Neural progenitor cell (in vitro differentiated cells): ENCODE results near the gene ABCC8. TPM values are rescaled to one million over a fixed set of nuclear protein-coding genes. Genes with fewer than 3 reads are reported as not detected.

ENCODE experiments used
- DNase-seq: peaks from one replicate; pipeline ENCODE4 v3.0.0-alpha.2; 2016; ENCODE audit warnings: low spot score
- H2AFZ ChIP-seq: fragments of 200-600 bp; sonication (generic); replicated peaks from 2 replicates; pipeline ENCODE4 v1.6.1; 2016; ENCODE audit warnings: antibody characterized with exemption
- H3F3A ChIP-seq: fragments of 200-600 bp; sonication (generic); 2 replicates; pipeline ENCODE4 v1.6.1; 2016; ENCODE audit warnings: antibody characterized with exemption, low read depth
- H3K27ac ChIP-seq: fragments of 200-600 bp; sonication (generic); 2 replicates; pipeline ENCODE4 v1.5.1; 2016; ENCODE audit warnings: mild to moderate bottlenecking
- H3K27me3 ChIP-seq: fragments of 200-600 bp; sonication (generic); 2 replicates; pipeline ENCODE4 v1.6.1; 2016; ENCODE audit warnings: mild to moderate bottlenecking, moderate library complexity
- H3K36me3 ChIP-seq: fragments of 200-600 bp; sonication (generic); 2 replicates; pipeline ENCODE4 v1.5.1; 2016
- H3K4me1 ChIP-seq: fragments of 200-600 bp; sonication (generic); 2 replicates; pipeline ENCODE4 v1.6.1; 2016; ENCODE audit warnings: mixed run types
- H3K4me2 ChIP-seq: fragments of 200-600 bp; sonication (generic); 2 replicates; pipeline ENCODE4 v1.6.1; 2016
- H3K4me3 ChIP-seq: fragments of 200-600 bp; sonication (generic); 2 replicates; pipeline ENCODE4 v1.5.1; 2016
- H3K79me2 ChIP-seq: fragments of 200-600 bp; sonication (generic); 2 replicates; pipeline ENCODE4 v1.6.1; 2016; ENCODE audit warnings: low read depth
- H3K9ac ChIP-seq: fragments of 200-600 bp; sonication (generic); 2 replicates; pipeline ENCODE4 v1.6.1; 2016
- H3K9me3 ChIP-seq: fragments of 200-600 bp; sonication (generic); 2 replicates; pipeline ENCODE4 v1.5.1; 2016; ENCODE audit warnings: low read depth
- H4K20me1 ChIP-seq: fragments of 200-600 bp; sonication (generic); 2 replicates; pipeline ENCODE4 v1.6.1; 2016; ENCODE audit warnings: low read depth
- H3K27ac Mint-ChIP-seq: 3 replicates; pipeline ENCODE4 v1.8.0; 2021; ENCODE audit warnings: mixed read lengths
- H3K27me3 Mint-ChIP-seq: 2 replicates; pipeline ENCODE4 v1.8.0; 2022; ENCODE audit warnings: low read depth, mild to moderate bottlenecking, inconsistent platforms, moderate library complexity, mixed read lengths; ENCODE audit not compliant: insufficient read depth
- H3K36me3 Mint-ChIP-seq: 3 replicates; pipeline ENCODE4 v1.8.0; 2021; ENCODE audit warnings: mixed read lengths
- H3K4me1 Mint-ChIP-seq: 3 replicates; pipeline ENCODE4 v1.8.0; 2021; ENCODE audit warnings: mixed read lengths
- H3K4me3 Mint-ChIP-seq: 3 replicates; pipeline ENCODE4 v1.8.0; 2021; ENCODE audit warnings: mild to moderate bottlenecking, moderate library complexity, mixed read lengths
- H3K9me3 Mint-ChIP-seq: 3 replicates; pipeline ENCODE4 v1.8.0; 2020; ENCODE audit warnings: mixed read lengths
- CTCF ChIP-seq: fragments of 200-600 bp; sonication (generic); IDR thresholded peaks from 2 replicates; pipeline ENCODE4 v1.5.1; 2017; ENCODE audit warnings: antibody characterized with exemption, mild to moderate bottlenecking
- EZH2 ChIP-seq: fragments of 200-600 bp; sonication (generic); IDR thresholded peaks from 2 replicates; pipeline ENCODE4 v1.6.1; 2017; ENCODE audit warnings: antibody characterized with exemption, mild to moderate bottlenecking, moderate library complexity
- EZH2phosphoT487 ChIP-seq: fragments of 200-600 bp; sonication (generic); IDR thresholded peaks from 2 replicates; pipeline ENCODE4 v1.6.1; 2017; ENCODE audit warnings: antibody characterized with exemption
- total RNA-seq: library from RNA; depleted of rRNA; stranded (reverse); fragments of >200 nt; gene quantifications from 2 replicates; pipeline ENCODE4 v1.2.3, GENCODE V29; 2015; ENCODE audit warnings: low replicate concordance

The ABCC8 gene
- total RNA-seq, 1 donor from 2014 or later: 0.32 TPM

GRCh38 chr11:17369094-17369493 is 107.6 kb downstream of the ABCC8 start:
- H3K27me3 ChIP-seq: no peaks in the 10 kb centered on the region
- no peak overlapping the region for H2AFZ ChIP-seq
- no peaks in the 10 kb centered on the region for H3K79me2 ChIP-seq
- no peaks in the 10 kb centered on the region for H3K27me3 Mint-ChIP-seq
- TF ChIP-seq EZH2 (no peak), CTCF (no peak), EZH2phosphoT487 (no peak)
- H3K27ac ChIP-seq: no peak overlapping the region
- peaks cover 53% of the 10 kb centered on the region for H3K36me3 Mint-ChIP-seq
- no peak for DNase-seq
- H3K27ac Mint-ChIP-seq: no peak overlapping the region
- no peaks in the 10 kb centered on the region for H3K36me3 ChIP-seq
- no peak overlapping the region for H3K4me3 ChIP-seq
- H3K4me1 Mint-ChIP-seq: no peaks in the 10 kb centered on the region
- H3K4me3 Mint-ChIP-seq: no peak overlapping the region
- H3K4me2 ChIP-seq: no peak overlapping the region
- peaks cover 49% of the 10 kb centered on the region for H3K9me3 Mint-ChIP-seq
- peaks cover 16% of the 10 kb centered on the region for H3K9me3 ChIP-seq
- no peaks in the 10 kb centered on the region for H3F3A ChIP-seq
- no peak overlapping the region for H3K9ac ChIP-seq
- no peaks in the 10 kb centered on the region for H3K4me1 ChIP-seq
- no peaks in the 10 kb centered on the region for H4K20me1 ChIP-seq

- H3K36me3 ChIP-seq: no peaks in the 10 kb centered on the region
- no peak overlapping the region for H3K27ac ChIP-seq
- H3K9me3 ChIP-seq: peaks cover 16% of the 10 kb centered on the region
- Mint-ChIP-seq H3K36me3 (peaks cover 57% of the 10 kb centered on the region), H3K9me3 (peaks cover 48% of the 10 kb centered on the region), H3K4me1 (no peaks in the 10 kb centered on the region), H3K4me3 (no peak overlapping the region), H3K27me3 (no peaks in the 10 kb centered on the region), H3K27ac (no peak overlapping the region)
- no peaks in the 10 kb centered on the region for H3F3A ChIP-seq
- H3K4me1 ChIP-seq: no peaks in the 10 kb centered on the region
- no peak for DNase-seq
- no peak overlapping the region for H3K4me2 ChIP-seq
- no peaks in the 10 kb centered on the region for H3K79me2 ChIP-seq
- H3K9ac ChIP-seq: no peak overlapping the region
- no peak overlapping the region for H3K4me3 ChIP-seq
- H3K27me3 ChIP-seq: no peaks in the 10 kb centered on the region
- H4K20me1 ChIP-seq: no peaks in the 10 kb centered on the region
- TF ChIP-seq EZH2phosphoT487 (no peak), EZH2 (no peak), CTCF (no peak)
- no peak overlapping the region for H2AFZ ChIP-seq
Measured at GRCh38 chr11:17368551-17368950, 108.1 kb downstream of the ABCC8 start.

- no peak for TF ChIP-seq EZH2phosphoT487
- TF ChIP-seq CTCF: no peak
- TF ChIP-seq EZH2: no peak
Measured at GRCh38 chr11:17366495-17366894, 110.2 kb downstream of the ABCC8 start.

More at GRCh38 chr11:17366495-17366894, 110.2 kb downstream of the ABCC8 start:
- Mint-ChIP-seq H3K36me3 (peaks cover 51% of the 10 kb centered on the region), H3K27ac (no peak overlapping the region), H3K4me3 (no peak overlapping the region), H3K9me3 (peaks cover 40% of the 10 kb centered on the region), H3K27me3 (no peaks in the 10 kb centered on the region), H3K4me1 (no peaks in the 10 kb centered on the region)
- Histone ChIP-seq H3K79me2 (no peaks in the 10 kb centered on the region), H2AFZ (no peak overlapping the region), H3K27ac (no peak overlapping the region), H3K4me2 (no peak overlapping the region), H3K4me1 (no peaks in the 10 kb centered on the region), H3K9ac (no peak overlapping the region), H3K9me3 (peaks cover 8% of the 10 kb centered on the region), H3K27me3 (no peaks in the 10 kb centered on the region), H3F3A (no peaks in the 10 kb centered on the region), H3K4me3 (no peak overlapping the region), H3K36me3 (no peaks in the 10 kb centered on the region), H4K20me1 (no peaks in the 10 kb centered on the region)
- no peak for DNase-seq
